Left kidney (tissue), 2 donors: ENCODE measurements around the gene MYO1G. TPM values are rescaled to one million over a fixed set of nuclear protein-coding genes. Genes with fewer than 3 reads are reported as not detected.

Experiments
- DNase-seq: peaks from one replicate; pipeline ENCODE4 v3.0.0-alpha.2; 2013
- polyA plus RNA-seq: library from polyadenylated mRNA; unstranded; fragments of 120-200 nt; gene quantifications from one replicate; pipeline ENCODE4 v1.2.1, GENCODE V29; 2013; ENCODE audit not compliant: insufficient read length

The MYO1G gene
- polyA plus RNA-seq, 1 donor: 0.53 TPM

- no peak for DNase-seq
Measured at GRCh38 chr7:44981035-44981706, 2.4 kb upstream of the MYO1G start.

GRCh38 chr7:44980393-44981034, 1.7 kb upstream of the MYO1G start:
- DNase-seq: no peak

- no peak for DNase-seq
Measured at GRCh38 chr7:44979481-44980392, 922 bp upstream of the MYO1G start.

GRCh38 chr7:44977959-44978335, 868 bp downstream of the MYO1G start:
- no peak for DNase-seq

GRCh38 chr7:44977304-44977958, 1.4 kb downstream of the MYO1G start:
- DNase-seq: no peak

- DNase-seq: no peak
Measured at GRCh38 chr7:44976746-44977196, 2.0 kb downstream of the MYO1G start.

GRCh38 chr7:44976040-44976745, 2.6 kb downstream of the MYO1G start:
- DNase-seq: no peak

GRCh38 chr7:44975331-44976039, 3.3 kb downstream of the MYO1G start:
- DNase-seq: no peak

- DNase-seq: no peak
Measured at GRCh38 chr7:44974549-44974948, 4.3 kb downstream of the MYO1G start.

- no peak for DNase-seq
Measured at GRCh38 chr7:44973610-44974401, 5.0 kb downstream of the MYO1G start.

- no peak for DNase-seq
Measured at GRCh38 chr7:44972562-44972961, 6.3 kb downstream of the MYO1G start.

- DNase-seq: no peak
Measured at GRCh38 chr7:44971902-44972441, 6.8 kb downstream of the MYO1G start.

GRCh38 chr7:44971188-44971901, 7.5 kb downstream of the MYO1G start:
- DNase-seq: no peak

GRCh38 chr7:44970523-44971051, 8.2 kb downstream of the MYO1G start:
- DNase-seq: no peak

GRCh38 chr7:44969701-44970522, 8.9 kb downstream of the MYO1G start:
- DNase-seq: no peak

- DNase-seq: no peak
Measured at GRCh38 chr7:44969049-44969700, 9.6 kb downstream of the MYO1G start.
